Smooth muscle cell (in vitro differentiated cells): Measurements from ENCODE around the gene NHERF2. TPM values are rescaled to one million over a fixed set of nuclear protein-coding genes. Genes with fewer than 3 reads are reported as not detected.

ENCODE experiments used
- DNase-seq: peaks from one replicate; lab custom pipeline; 2025; ENCODE audit not compliant: unreplicated experiment; lab: John Stamatoyannopoulos, UW
- H2AFZ ChIP-seq: fragments of 200-600 bp; sonication (generic); 2 replicates; pipeline ENCODE4 v1.6.0; 2016; ENCODE audit warnings: antibody characterized with exemption, low read depth, mild to moderate bottlenecking
- H3F3A ChIP-seq: fragments of 200-600 bp; sonication (generic); 2 replicates; pipeline ENCODE4 v1.6.0; 2017; ENCODE audit warnings: antibody characterized with exemption, low read depth
- H3K27ac ChIP-seq: fragments of 200-600 bp; sonication (generic); 2 replicates; pipeline ENCODE4 v1.5.1; 2016; ENCODE audit warnings: low read depth, mild to moderate bottlenecking
- H3K27me3 ChIP-seq: fragments of 200-600 bp; sonication (generic); 2 replicates; pipeline ENCODE4 v1.6.1; 2016; ENCODE audit warnings: low read depth, mild to moderate bottlenecking
- H3K36me3 ChIP-seq: fragments of 200-600 bp; sonication (generic); 2 replicates; pipeline ENCODE4 v1.5.1; 2016; ENCODE audit warnings: low read depth
- H3K4me1 ChIP-seq: fragments of 200-600 bp; sonication (generic); 2 replicates; pipeline ENCODE4 v1.5.1; 2016; ENCODE audit warnings: low read depth
- H3K4me2 ChIP-seq: fragments of 200-600 bp; sonication (generic); 2 replicates; pipeline ENCODE4 v1.6.0; 2016; ENCODE audit warnings: mild to moderate bottlenecking
- H3K4me3 ChIP-seq: fragments of 200-600 bp; sonication (generic); 2 replicates; pipeline ENCODE4 v1.5.1; 2016; ENCODE audit warnings: mild to moderate bottlenecking
- H3K79me2 ChIP-seq: fragments of 200-600 bp; sonication (generic); 2 replicates; pipeline ENCODE4 v1.6.0; 2016; ENCODE audit warnings: low read depth, mild to moderate bottlenecking
- H3K9ac ChIP-seq: fragments of 200-600 bp; sonication (generic); 2 replicates; pipeline ENCODE4 v1.6.0; 2016; ENCODE audit warnings: low read depth
- H3K9me3 ChIP-seq: fragments of 200-600 bp; sonication (generic); replicated peaks from 2 replicates; pipeline ENCODE4 v1.5.1; 2016; ENCODE audit warnings: low read depth
- H4K20me1 ChIP-seq: fragments of 200-600 bp; sonication (generic); 2 replicates; pipeline ENCODE4 v1.6.0; 2016; ENCODE audit warnings: low read depth
- WGBS: methylation state at CpG from one replicate; pipeline ENCODE4 v1.1.7; 2016; ENCODE audit warnings: low lambda C conversion rate; 5-methylcytosine and 5-hydroxymethylcytosine counted together
- polyA plus RNA-seq: library from polyadenylated mRNA; unstranded; fragments of >200 nt; fragmentation: Nextera tagmentation; extraction: Ambion mirVana; gene quantifications from 2 replicates; pipeline ENCODE4 v1.2.1, GENCODE V29; 2016
- total RNA-seq: library from RNA; depleted of rRNA; stranded (reverse); fragments of >200 nt; gene quantifications from 2 replicates; pipeline ENCODE4 v1.2.3, GENCODE V29; 2014
- TF ChIP-seq, protein P1 (sequence below): fragments of 200-600 bp; sonication (generic); IDR thresholded peaks from 2 replicates; pipeline ENCODE4 v1.5.1; 2017; ENCODE audit warnings: borderline replicate concordance, mild to moderate bottlenecking, antibody characterized with exemption; ENCODE audit not compliant: insufficient read depth, poor library complexity, severe bottlenecking

Gene NHERF2
- total and polyA plus RNA-seq, 2 experiments from 2014 or later: 14.4 to 40.2 TPM

DNA sequence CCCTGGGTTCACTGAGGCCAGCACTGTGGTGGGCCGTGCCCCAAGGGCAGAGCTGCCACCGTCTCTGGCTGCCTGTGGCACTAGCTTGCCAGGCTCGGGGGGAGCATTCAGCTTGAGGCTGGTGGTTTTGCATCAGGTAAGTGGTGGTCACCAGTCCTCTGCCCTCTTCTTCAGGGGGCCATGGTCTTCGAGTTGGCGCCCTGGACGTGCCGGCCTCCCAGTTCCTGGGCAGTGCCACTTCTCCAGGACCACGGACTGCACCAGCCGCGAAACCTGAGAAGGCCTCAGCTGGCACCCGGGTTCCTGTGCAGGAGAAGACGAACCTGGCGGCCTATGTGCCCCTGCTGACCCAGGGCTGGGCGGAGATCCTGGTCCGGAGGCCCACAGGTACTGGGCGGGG, 53.3 kb downstream of the NHERF2 start:
- WGBS: 99% methylated on average over 15 of the region's 16 CpGs
- TF ChIP-seq, protein P1, sequence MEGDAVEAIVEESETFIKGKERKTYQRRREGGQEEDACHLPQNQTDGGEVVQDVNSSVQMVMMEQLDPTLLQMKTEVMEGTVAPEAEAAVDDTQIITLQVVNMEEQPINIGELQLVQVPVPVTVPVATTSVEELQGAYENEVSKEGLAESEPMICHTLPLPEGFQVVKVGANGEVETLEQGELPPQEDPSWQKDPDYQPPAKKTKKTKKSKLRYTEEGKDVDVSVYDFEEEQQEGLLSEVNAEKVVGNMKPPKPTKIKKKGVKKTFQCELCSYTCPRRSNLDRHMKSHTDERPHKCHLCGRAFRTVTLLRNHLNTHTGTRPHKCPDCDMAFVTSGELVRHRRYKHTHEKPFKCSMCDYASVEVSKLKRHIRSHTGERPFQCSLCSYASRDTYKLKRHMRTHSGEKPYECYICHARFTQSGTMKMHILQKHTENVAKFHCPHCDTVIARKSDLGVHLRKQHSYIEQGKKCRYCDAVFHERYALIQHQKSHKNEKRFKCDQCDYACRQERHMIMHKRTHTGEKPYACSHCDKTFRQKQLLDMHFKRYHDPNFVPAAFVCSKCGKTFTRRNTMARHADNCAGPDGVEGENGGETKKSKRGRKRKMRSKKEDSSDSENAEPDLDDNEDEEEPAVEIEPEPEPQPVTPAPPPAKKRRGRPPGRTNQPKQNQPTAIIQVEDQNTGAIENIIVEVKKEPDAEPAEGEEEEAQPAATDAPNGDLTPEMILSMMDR: no peak
- Histone ChIP-seq H3K36me3 (no peaks in the 10 kb centered on the region), H3K4me3 (no peak overlapping the region), H4K20me1 (no peaks in the 10 kb centered on the region), H3K4me2 (no peak overlapping the region), H3K79me2 (no peaks in the 10 kb centered on the region), H3K27me3 (no peaks in the 10 kb centered on the region), H3K9ac (no peak overlapping the region), H3K4me1 (no peaks in the 10 kb centered on the region), H2AFZ (no peak overlapping the region), H3K9me3 (no peaks in the 10 kb centered on the region), H3K27ac (no peak overlapping the region), H3F3A (no peaks in the 10 kb centered on the region)
- DNase-seq: no peak

DNA sequence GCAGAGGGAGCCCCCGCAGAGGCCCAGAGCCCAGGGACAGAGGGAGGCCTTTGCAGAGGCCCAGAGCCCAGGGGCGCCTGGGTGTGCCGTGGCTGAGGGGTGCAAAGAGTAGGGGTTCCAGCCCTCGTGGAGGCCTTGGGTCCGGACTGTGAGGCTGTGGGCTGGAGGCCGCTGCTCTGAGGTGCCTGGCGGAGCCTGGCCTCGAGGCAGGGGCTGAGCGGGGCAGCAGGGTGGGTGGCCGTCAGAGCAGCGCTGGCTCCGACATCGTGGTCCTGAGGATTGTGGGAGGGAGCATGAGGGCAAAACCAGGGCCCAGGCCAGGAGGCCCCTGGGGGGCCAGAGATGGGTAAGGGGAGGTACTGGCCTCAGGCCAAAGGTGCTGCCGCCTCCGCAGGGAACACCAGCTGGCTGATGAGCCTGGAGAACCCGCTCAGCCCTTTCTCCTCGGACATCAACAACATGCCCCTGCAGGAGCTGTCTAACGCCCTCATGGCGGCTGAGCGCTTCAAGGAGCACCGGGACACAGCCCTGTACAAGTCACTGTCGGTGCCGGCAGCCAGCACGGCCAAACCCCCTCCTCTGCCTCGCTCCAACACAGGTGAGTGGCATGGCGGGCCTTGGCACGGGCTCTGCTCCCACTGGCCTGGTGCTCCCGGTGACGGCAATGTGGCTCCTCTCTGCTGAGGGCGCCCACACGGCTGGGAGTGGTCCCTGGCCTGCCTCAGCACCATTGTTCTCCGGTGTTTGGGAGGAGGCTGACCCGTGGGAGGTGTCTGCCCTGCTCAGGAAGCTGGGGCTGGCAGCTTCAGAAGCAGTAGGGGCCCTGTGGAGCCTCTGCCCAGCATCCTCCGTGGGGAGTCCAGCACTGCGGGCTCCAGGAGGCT, 54.7 kb downstream of the NHERF2 start:
- WGBS: 97% methylated on average over 35 of the region's 35 CpGs
- Histone ChIP-seq H3K79me2 (no peaks in the 10 kb centered on the region), H3F3A (no peaks in the 10 kb centered on the region), H3K36me3 (no peaks in the 10 kb centered on the region), H3K4me2 (no peak overlapping the region), H3K9me3 (no peaks in the 10 kb centered on the region), H3K27ac (no peak overlapping the region), H2AFZ (no peak overlapping the region), H3K4me3 (no peak overlapping the region), H3K9ac (no peak overlapping the region), H4K20me1 (no peaks in the 10 kb centered on the region), H3K4me1 (no peaks in the 10 kb centered on the region), H3K27me3 (no peaks in the 10 kb centered on the region)
- no peak for DNase-seq
- TF ChIP-seq, protein P1: no peak

DNA sequence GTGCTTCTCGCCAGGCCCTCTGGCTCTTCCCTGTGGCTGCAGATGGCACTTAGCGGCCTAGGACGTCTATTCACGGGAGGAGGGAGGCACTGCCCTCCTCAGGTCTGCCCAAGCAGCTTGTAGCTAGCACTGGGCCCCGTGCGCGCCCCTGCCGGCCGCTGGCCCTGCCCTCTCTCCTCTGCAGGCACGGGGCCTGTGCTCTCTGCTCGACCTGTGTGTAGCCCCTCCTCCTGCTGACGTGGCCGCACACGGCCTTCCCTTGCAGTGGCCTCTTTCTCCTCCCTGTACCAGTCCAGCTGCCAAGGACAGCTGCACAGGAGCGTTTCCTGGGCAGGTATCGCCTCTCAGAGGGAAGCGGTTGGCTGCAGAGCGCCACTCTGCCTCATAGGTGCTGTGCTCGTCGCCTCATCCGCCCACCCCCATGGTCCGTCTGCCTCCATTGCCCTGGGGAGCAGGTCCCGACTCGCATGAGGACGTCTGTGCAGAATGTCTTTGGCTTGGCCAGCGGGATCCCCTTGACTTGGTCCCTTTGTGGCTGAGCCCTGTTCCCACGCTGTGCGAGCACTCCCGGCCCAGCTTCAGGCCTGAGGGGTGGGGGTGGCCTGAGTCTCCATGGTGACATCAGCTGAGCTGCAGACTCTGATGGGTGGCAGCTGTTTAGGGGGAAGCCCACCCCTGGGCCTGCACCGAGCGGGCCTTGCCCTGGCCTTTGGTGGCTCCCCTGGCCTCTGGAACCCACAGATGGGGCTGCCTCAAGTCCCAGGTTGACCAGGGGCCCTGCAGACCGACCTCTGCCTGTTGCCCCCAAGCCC, 55.7 kb downstream of the NHERF2 start:
- Histone ChIP-seq H3F3A (no peaks in the 10 kb centered on the region), H3K27me3 (no peaks in the 10 kb centered on the region), H4K20me1 (no peaks in the 10 kb centered on the region), H3K79me2 (no peaks in the 10 kb centered on the region), H3K4me3 (no peak overlapping the region), H3K36me3 (no peaks in the 10 kb centered on the region), H3K27ac (no peak overlapping the region), H2AFZ (no peak overlapping the region), H3K4me2 (no peak overlapping the region), H3K4me1 (no peaks in the 10 kb centered on the region), H3K9ac (no peak overlapping the region), H3K9me3 (no peaks in the 10 kb centered on the region)
- 95% methylated on average over 32 of the region's 32 CpGs for WGBS
- no peak for DNase-seq
- TF ChIP-seq, protein P1: no peak
